ENCODE results near the gene BMP2K.

BMP2K gene

GRCh38 chr4:78765432-78766006 is 10.6 kb upstream of the BMP2K start:
- no peak for DNase-seq

- DNase-seq: no peak
Observed at GRCh38 chr4:78766026-78766425, 10.1 kb upstream of the BMP2K start.

- DNase-seq: no peak
Observed at GRCh38 chr4:78766650-78767049, 9.5 kb upstream of the BMP2K start.

- DNase-seq: no peak
Observed at GRCh38 chr4:78767350-78767749, 8.8 kb upstream of the BMP2K start.

GRCh38 chr4:78768452-78769180 is 7.5 kb upstream of the BMP2K start:
- DNase-seq: no peak

- DNase-seq: no peak
Observed at GRCh38 chr4:78770091-78770642, 6.0 kb upstream of the BMP2K start.

- DNase-seq: no peak
Observed at GRCh38 chr4:78772526-78773091, 3.5 kb upstream of the BMP2K start.

- no peak for DNase-seq
Observed at GRCh38 chr4:78774417-78774816, 1.7 kb upstream of the BMP2K start.

- DNase-seq: peak; percentile 90
Observed at GRCh38 chr4:78775303-78776078, 659 bp upstream of the BMP2K start.

GRCh38 chr4:78776729-78777575 is 802 bp downstream of the BMP2K start:
- peak; percentile 49 for DNase-seq

- DNase-seq: no peak
Observed at GRCh38 chr4:78777576-78777940, 1.4 kb downstream of the BMP2K start.

- no peak for DNase-seq
Observed at GRCh38 chr4:78778530-78778929, 2.4 kb downstream of the BMP2K start.

GRCh38 chr4:78779280-78779679 is 3.1 kb downstream of the BMP2K start:
- no peak for DNase-seq

GRCh38 chr4:78780093-78780492 is 3.9 kb downstream of the BMP2K start:
- DNase-seq: no peak

GRCh38 chr4:78781139-78781538 is 5.0 kb downstream of the BMP2K start:
- DNase-seq: no peak

- DNase-seq: no peak
Observed at GRCh38 chr4:78781924-78782323, 5.8 kb downstream of the BMP2K start.

- no peak for DNase-seq
Observed at GRCh38 chr4:78784236-78784865, 8.2 kb downstream of the BMP2K start.

- no peak for DNase-seq
Observed at GRCh38 chr4:78787392-78788006, 11.3 kb downstream of the BMP2K start.

- DNase-seq: no peak
Observed at GRCh38 chr4:78788007-78788889, 12.1 kb downstream of the BMP2K start.

Measured in CD4-positive, alpha-beta T cell treated with Interleukin-12 subunit alpha and Interleukin-12 subunit beta, for 1 hour (primary cell).